COLO829 (cell line): Measurements from ENCODE around the gene PLEKHH2.

Source experiments
- DNase-seq: peaks from one replicate; pipeline ENCODE4 v3.0.0; 2012; ENCODE audit warnings: low spot score

Gene PLEKHH2

DNA sequence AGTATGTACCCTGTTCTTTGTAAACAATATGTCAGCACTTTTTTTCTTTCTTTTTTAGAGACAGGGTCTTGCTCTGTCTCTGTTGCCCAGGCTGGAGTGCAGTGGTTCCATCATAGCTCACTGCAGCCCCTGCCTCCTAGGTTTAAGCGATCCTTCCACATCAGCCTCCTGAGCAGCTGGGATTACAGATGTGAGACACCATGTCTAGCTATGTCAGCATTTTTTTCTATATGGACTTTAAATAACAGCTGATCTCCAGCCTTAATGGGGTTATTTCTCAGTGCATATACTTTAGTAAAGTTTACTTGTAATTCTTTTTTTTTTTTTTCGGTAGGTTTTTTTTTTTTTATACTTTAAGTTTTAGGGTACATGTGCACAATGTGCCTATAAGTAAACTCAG is 174.9 kb downstream of the PLEKHH2 start:
- no peak for DNase-seq

- DNase-seq: no peak
Observed at GRCh38 chr2:43812947-43813346, 175.9 kb downstream of the PLEKHH2 start.

DNA sequence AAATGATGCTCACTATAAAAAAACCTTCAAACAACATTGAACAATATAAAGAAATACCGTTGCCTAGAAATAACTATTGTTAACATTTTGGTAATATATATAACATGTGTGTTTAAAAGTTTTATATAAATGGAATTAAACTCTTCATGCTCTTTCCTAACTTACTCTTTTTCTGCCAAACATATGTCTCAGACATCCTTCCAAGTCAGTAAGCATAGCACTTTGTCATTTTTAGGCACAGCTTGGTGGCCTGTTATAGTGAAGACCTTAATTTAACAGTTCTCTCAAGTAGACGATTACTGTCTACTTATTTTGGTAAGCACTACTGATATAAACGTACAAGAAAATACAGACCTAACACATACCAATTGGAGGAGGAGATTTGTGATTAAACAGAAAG is 177.7 kb downstream of the PLEKHH2 start:
- no peak for DNase-seq
